ENCODE measurements around the gene TRIM59.
A peak's percentile ranks its signal among the peaks of the same experiment; 100 is the strongest.

TRIM59 gene, protein sequence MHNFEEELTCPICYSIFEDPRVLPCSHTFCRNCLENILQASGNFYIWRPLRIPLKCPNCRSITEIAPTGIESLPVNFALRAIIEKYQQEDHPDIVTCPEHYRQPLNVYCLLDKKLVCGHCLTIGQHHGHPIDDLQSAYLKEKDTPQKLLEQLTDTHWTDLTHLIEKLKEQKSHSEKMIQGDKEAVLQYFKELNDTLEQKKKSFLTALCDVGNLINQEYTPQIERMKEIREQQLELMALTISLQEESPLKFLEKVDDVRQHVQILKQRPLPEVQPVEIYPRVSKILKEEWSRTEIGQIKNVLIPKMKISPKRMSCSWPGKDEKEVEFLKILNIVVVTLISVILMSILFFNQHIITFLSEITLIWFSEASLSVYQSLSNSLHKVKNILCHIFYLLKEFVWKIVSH

GRCh38 chr3:160449636-160450598 is at the start of gene TRIM59:
Gene TRIM59 (minus strand): TSS chr3:160449786. CDS start chr3:160439183, 10,603 bp downstream.
- FAIRE-seq = no peak

DNA sequence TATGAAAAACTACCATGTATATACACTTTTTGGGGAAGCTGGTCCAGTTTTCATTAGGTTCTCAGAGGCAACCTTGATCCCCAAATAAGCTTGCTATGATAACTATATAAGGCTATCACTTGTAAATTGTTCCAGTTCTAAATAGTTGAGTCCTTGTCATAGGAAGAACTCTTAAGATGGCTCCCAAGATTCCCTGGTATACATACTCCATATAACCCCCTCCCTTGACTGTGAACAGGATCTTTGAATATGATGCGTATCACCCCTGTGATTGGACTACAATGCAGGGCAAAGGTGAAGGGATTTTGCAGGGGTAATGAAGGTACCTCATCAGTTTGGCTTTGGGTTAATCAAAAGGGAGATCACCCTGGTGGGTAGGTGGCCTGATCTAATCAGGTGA is 48.6 kb upstream of the TRIM59 start:
- FAIRE-seq = no peak

DNA sequence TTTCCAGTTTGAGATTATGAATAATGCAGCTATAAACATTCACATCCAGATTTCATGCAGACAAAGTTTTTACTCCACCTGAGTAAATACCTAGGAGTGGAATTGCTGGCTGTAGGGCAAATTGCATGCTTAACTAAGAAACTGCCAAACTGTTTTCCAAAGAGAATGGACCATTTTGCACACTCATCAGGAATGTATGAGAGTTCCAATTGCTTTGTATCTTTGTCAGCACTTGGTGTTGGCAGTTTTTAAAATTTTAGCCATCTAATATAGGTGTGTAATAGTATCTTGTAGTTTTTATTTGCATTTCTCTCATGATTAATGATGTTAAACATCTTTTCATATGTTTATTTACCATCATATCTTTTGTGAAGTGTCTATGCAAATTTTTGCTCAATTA is 40.6 kb upstream of the TRIM59 start:
- FAIRE-seq = no peak

GRCh38 chr3:160486459-160486869 is 36.9 kb upstream of the TRIM59 start:
- FAIRE-seq = peak; percentile 85

DNA sequence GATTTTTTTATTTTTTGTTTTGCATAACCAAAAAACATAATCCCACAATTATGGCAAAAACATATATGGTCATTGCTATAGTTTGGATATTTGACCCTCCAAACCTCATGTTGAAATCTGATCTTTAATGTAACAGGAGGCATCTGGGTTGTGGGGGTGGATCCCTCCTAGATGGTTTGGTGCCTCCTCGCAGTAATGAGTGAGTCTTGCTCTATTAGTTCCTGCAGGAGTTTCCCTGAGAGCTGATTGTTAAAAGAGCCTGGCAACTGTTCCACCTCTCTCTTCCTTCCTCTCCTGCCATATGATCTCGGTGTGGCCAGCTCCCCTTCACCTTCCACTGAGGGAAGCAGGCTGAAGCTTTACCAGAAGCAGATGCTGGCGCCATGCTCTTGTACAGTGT is 33.2 kb upstream of the TRIM59 start:
- FAIRE-seq = no peak

- FAIRE-seq = no peak
Observed at GRCh38 chr3:160481856-160482255, 32.3 kb upstream of the TRIM59 start.

GRCh38 chr3:160480931-160481330 is 31.3 kb upstream of the TRIM59 start:
- no peak for FAIRE-seq

GRCh38 chr3:160479376-160479775 is 29.8 kb upstream of the TRIM59 start:
- no peak for FAIRE-seq

GRCh38 chr3:160478338-160478737 is 28.8 kb upstream of the TRIM59 start:
- no peak for FAIRE-seq

DNA sequence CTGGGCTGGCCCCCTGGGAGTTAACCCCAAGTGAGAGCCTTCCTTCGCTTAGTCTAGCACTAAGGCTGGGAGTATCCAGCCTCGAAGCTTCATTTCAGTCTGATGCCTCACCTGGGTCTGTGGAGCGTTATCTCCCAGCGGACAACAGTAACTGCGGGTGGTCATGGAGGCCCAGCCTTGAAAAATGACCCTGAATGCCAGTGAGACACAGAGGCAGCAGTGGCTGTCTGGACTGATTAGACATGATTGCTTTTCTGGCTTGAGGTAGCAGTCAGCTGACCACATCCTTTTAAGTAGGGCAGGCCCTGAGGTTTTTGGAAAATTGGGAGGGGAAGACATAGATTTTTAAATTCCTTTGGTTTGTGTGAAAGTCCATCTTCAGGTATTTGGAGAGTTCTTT is 28.2 kb upstream of the TRIM59 start:
- FAIRE-seq = no peak

- FAIRE-seq = no peak
Observed at GRCh38 chr3:160475884-160476283, 26.3 kb upstream of the TRIM59 start.

GRCh38 chr3:160475153-160475552 is 25.6 kb upstream of the TRIM59 start:
- FAIRE-seq = no peak

- FAIRE-seq = no peak
Observed at GRCh38 chr3:160474416-160474838, 24.8 kb upstream of the TRIM59 start.

GRCh38 chr3:160473978-160474377 is 24.4 kb upstream of the TRIM59 start:
- no peak for FAIRE-seq

DNA sequence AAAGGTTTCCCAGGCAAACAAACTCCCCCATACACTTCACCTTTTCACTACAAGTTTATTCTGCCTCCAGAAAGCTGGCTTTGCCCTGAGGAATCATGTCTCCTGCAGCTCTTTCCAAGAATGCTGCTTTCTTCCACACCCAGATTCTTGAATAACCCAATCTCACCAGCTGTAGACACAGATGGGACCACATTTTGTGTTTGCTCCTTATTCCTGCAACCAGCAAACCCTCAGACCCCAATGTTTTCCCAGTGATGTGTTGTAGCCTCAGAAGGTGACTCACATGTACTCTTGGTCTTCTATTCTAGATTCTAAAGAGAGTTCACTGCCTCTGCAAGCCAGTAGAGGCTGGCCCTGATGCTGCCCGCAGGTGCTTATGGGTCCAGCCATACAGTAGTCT is 23.6 kb upstream of the TRIM59 start:
- FAIRE-seq = no peak

- FAIRE-seq = no peak
Observed at GRCh38 chr3:160472344-160472743, 22.8 kb upstream of the TRIM59 start.

DNA sequence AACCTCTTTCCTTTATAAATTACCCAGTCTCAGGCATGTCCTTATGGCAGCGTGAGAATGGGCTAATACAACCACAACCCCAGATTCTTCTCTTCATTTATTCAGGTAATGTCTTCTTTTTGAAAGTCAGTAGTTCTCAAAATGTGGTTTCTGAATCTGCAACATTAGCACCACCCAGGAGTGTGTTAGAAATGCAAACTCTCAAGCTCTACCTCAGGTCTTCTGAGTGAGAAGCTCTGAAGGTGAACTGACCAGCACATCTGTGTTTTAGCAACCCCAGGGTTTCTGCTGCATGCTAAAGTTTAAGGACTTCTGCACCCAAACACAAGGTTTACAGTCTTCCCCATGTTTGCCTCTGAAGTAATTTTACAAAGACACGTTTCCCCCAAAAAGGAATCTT is 22.3 kb upstream of the TRIM59 start:
- FAIRE-seq = no peak

DNA sequence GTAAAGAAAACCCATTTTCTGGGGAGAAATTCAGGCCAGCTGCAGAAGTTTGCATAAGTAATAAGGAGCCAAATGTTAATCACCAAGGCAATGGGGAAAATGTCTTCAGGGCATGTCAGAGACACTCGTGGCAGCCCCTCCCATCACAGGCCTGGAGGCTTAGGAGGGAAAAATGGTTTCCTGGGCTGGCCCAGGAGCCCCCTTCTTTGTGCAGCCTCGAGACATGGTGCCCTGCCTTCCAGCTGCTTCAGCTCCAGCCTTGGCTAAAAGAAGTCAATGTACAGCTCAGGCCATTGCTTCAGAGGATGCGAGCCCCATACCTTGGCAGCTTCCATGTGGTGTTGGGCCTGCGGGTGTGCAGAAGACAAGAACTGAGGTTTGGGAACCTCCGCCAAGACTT is 20.6 kb upstream of the TRIM59 start:
- no peak for FAIRE-seq

GRCh38 chr3:160464971-160465370 is 15.4 kb upstream of the TRIM59 start:
- FAIRE-seq = no peak

- FAIRE-seq = no peak
Observed at GRCh38 chr3:160464321-160464720, 14.7 kb upstream of the TRIM59 start.

- FAIRE-seq = no peak
Observed at GRCh38 chr3:160460033-160460432, 10.4 kb upstream of the TRIM59 start.

DNA sequence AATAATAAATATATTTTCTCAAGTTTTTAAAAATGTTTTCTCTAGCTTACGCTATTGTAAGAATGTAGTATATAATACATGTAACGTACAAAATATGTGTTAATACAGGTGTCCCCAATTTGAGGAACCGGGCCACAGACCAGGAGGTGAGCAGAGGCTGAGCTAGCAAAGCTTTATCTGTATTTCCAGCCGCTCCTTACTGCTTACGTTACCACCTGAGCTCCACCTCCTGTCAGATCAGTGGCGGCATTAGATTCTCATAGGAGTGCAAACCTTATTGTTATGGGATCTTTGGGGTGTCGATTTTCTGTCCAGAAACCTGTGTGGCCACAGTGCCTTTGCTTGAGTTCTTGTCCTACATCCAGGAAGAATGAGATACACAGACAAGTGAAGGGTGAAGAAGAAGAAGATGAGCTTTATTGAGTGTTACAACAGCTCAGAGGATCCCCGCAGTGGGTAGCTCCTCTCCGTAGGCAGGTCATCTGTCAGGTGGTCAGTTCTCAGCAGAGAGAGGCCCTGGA is 9.9 kb upstream of the TRIM59 start:
- no peak for FAIRE-seq

- FAIRE-seq = no peak
Observed at GRCh38 chr3:160458151-160458550, 8.6 kb upstream of the TRIM59 start.
